ENCODE data around the gene HIF1AN. TPM values are rescaled to one million over a fixed set of nuclear protein-coding genes. Genes with fewer than 3 reads are reported as not detected.

The HIF1AN gene
- total RNA-seq, 4 donors from 2014 or later, result 21.6 to 25.7 (median 24.0) TPM

- Histone ChIP-seq H3K36me3 (no peaks in the 10 kb centered on the region), H3K4me1 (no peaks in the 10 kb centered on the region), H3K27ac (no peak overlapping the region), H3K27me3 (peaks cover 5 to 17% (median 9%) of the 10 kb centered on the region in 3 donors), H3K4me3 (no peak overlapping the region), H3K9me3 (no peaks in the 10 kb centered on the region)
- no peak for ATAC-seq
- DNase-seq, result no peak
- TF ChIP-seq POLR2A (IDR thresholded peaks at IDR 0.05), result no peak
- no peak for TF ChIP-seq CTCF (IDR thresholded peaks at IDR 0.05 in 4 of 5, conservative IDR thresholded peaks at IDR 0.05 in 1 of 5)
- intact Hi-C loops (cut with DNase I; ENCODE audit: low total_unique reads), result no loop called here
- in situ Hi-C loops (cut with MboI; ENCODE audit: low sequenced_read_pairs in 4 of 4), result no loop called here
Measured at GRCh38 chr10:100586959-100587358, 51.2 kb downstream of the HIF1AN start.

- peaks cover 0 to 15% (median 2%) of the 10 kb centered on the region in 3 donors for H3K27me3 ChIP-seq
- no peak for ATAC-seq
Measured at GRCh38 chr10:100598166-100598565, 62.4 kb downstream of the HIF1AN start.

GRCh38 chr10:100600218-100600617 lies 64.5 kb downstream of the HIF1AN start:
- no peaks in the 10 kb centered on the region for H3K4me1 ChIP-seq
- no peak overlapping the region for H3K4me3 ChIP-seq
- no peaks in the 10 kb centered on the region for H3K36me3 ChIP-seq
- in situ Hi-C loops (cut with MboI; ENCODE audit: low sequenced_read_pairs in 4 of 4) (no loop called here), intact Hi-C loops (cut with DNase I; ENCODE audit: low total_unique reads) (no loop called here)
- H3K27ac ChIP-seq, result no peak overlapping the region
- TF ChIP-seq POLR2A (IDR thresholded peaks at IDR 0.05), result no peak
- TF ChIP-seq CTCF (IDR thresholded peaks at IDR 0.05 in 4 of 5, conservative IDR thresholded peaks at IDR 0.05 in 1 of 5), result no peak
- ATAC-seq, result no peak
- DNase-seq, result no peak
- no peaks in the 10 kb centered on the region for H3K9me3 ChIP-seq
- peaks cover 0 to 16% (median 2%) of the 10 kb centered on the region in 3 donors for H3K27me3 ChIP-seq

More at GRCh38 chr10:100598166-100598565, 62.4 kb downstream of the HIF1AN start:
- H3K4me1 ChIP-seq, result no peaks in the 10 kb centered on the region
- in situ Hi-C loops (cut with MboI; ENCODE audit: low sequenced_read_pairs in 4 of 4) (no loop called here), intact Hi-C loops (cut with DNase I; ENCODE audit: low total_unique reads) (no loop called here)
- no peak overlapping the region for H3K27ac ChIP-seq
- H3K9me3 ChIP-seq, result no peaks in the 10 kb centered on the region
- no peak for TF ChIP-seq CTCF (IDR thresholded peaks at IDR 0.05 in 4 of 5, conservative IDR thresholded peaks at IDR 0.05 in 1 of 5)
- no peak for TF ChIP-seq POLR2A (IDR thresholded peaks at IDR 0.05)
- H3K36me3 ChIP-seq, result no peaks in the 10 kb centered on the region
- no peak for DNase-seq
- no peak overlapping the region for H3K4me3 ChIP-seq

GRCh38 chr10:100607439-100607838 lies 71.7 kb downstream of the HIF1AN start:
- ATAC-seq (no peak), DNase-seq (no peak)
- peaks cover 0 to 13% (median 13%) of the 10 kb centered on the region in 3 donors for H3K27me3 ChIP-seq
- H3K27ac ChIP-seq, result no peak overlapping the region
- H3K36me3 ChIP-seq, result no peaks in the 10 kb centered on the region
- no peaks in the 10 kb centered on the region for H3K4me1 ChIP-seq
- H3K9me3 ChIP-seq, result no peaks in the 10 kb centered on the region
- TF ChIP-seq POLR2A (IDR thresholded peaks at IDR 0.05) (no peak), CTCF (IDR thresholded peaks at IDR 0.05 in 4 of 5, conservative IDR thresholded peaks at IDR 0.05 in 1 of 5) (no peak)
- in situ Hi-C loops (cut with MboI; ENCODE audit: low sequenced_read_pairs in 4 of 4), result no loop called here
- intact Hi-C loops (cut with DNase I; ENCODE audit: low total_unique reads), result no loop called here
- no peak overlapping the region for H3K4me3 ChIP-seq

Other genes with a start within 250 kb of the HIF1AN start
- 100 to 1,000 TPM in 1 of 4 donors, 10 to 100 TPM in 3; 60.4 to 114 (median 75.1) TPM for gene BLOC1S2, start 249.3 kb upstream of the HIF1AN start, total RNA-seq
- gene PKD2L1, start 205.7 kb upstream of the HIF1AN start, total RNA-seq, result not detected
- gene SCD, start 188.7 kb upstream of the HIF1AN start, total RNA-seq, result 1 to 10 TPM; 1.1 to 1.9 (median 1.6) TPM
- gene WNT8B, start 72.9 kb upstream of the HIF1AN start, total RNA-seq, result not detected
- gene SEC31B, start 16.1 kb upstream of the HIF1AN start, total RNA-seq, result 1 to 10 TPM; 1.7 to 3.8 (median 2.1) TPM
- 100 to 1,000 TPM; 170 to 229 (median 219) TPM for gene NDUFB8, start 6.1 kb upstream of the HIF1AN start, total RNA-seq
- not detected for gene PAX2, start 209.6 kb downstream of the HIF1AN start, total RNA-seq